ENCODE results near the gene FARS2.

GRCh38 chr6:5783584-5784089 lies 522.3 kb downstream of the FARS2 start:
- TF ChIP-seq, protein P1, sequence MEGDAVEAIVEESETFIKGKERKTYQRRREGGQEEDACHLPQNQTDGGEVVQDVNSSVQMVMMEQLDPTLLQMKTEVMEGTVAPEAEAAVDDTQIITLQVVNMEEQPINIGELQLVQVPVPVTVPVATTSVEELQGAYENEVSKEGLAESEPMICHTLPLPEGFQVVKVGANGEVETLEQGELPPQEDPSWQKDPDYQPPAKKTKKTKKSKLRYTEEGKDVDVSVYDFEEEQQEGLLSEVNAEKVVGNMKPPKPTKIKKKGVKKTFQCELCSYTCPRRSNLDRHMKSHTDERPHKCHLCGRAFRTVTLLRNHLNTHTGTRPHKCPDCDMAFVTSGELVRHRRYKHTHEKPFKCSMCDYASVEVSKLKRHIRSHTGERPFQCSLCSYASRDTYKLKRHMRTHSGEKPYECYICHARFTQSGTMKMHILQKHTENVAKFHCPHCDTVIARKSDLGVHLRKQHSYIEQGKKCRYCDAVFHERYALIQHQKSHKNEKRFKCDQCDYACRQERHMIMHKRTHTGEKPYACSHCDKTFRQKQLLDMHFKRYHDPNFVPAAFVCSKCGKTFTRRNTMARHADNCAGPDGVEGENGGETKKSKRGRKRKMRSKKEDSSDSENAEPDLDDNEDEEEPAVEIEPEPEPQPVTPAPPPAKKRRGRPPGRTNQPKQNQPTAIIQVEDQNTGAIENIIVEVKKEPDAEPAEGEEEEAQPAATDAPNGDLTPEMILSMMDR (IDR thresholded peaks at IDR 0.05; ENCODE audit: borderline replicate concordance, extremely low read depth, low read length, poor library complexity, severe bottlenecking): no peak
- TF ChIP-seq EZH2 (IDR thresholded peaks at IDR 0.05; ENCODE audit: borderline replicate concordance, low read depth, low read length, severe bottlenecking): no peak
